ENCODE data around the gene CDH4. TPM values are rescaled to one million over a fixed set of nuclear protein-coding genes. Genes with fewer than 3 reads are reported as not detected.

The CDH4 gene
- total RNA-seq, 1 donor, result 0.18 TPM

GRCh38 chr20:61950641-61951071, 698.6 kb downstream of the CDH4 start:
- H3K4me3 ChIP-seq (ENCODE audit: low read depth, low read length), result no peak overlapping the region
- DNase-seq (ENCODE audit: low read depth), result no peak
- TF ChIP-seq CTCF (IDR thresholded peaks at IDR 0.05; ENCODE audit: insufficient read depth, low read length), result no peak

GRCh38 chr20:61951695-61952533, 699.9 kb downstream of the CDH4 start:
- DNase-seq (ENCODE audit: low read depth), result no peak
- no peak overlapping the region for H3K4me3 ChIP-seq (ENCODE audit: low read depth, low read length)
- TF ChIP-seq CTCF (IDR thresholded peaks at IDR 0.05; ENCODE audit: insufficient read depth, low read length), result no peak

GRCh38 chr20:61953037-61954021, 701.3 kb downstream of the CDH4 start:
- no peak for TF ChIP-seq CTCF (IDR thresholded peaks at IDR 0.05; ENCODE audit: insufficient read depth, low read length)
- no peak overlapping the region for H3K4me3 ChIP-seq (ENCODE audit: low read depth, low read length)
- no peak for DNase-seq (ENCODE audit: low read depth)

GRCh38 chr20:61954276-61955021, 702.4 kb downstream of the CDH4 start:
- H3K4me3 ChIP-seq (ENCODE audit: low read depth, low read length), result no peak overlapping the region
- no peak for DNase-seq (ENCODE audit: low read depth)
- no peak for TF ChIP-seq CTCF (IDR thresholded peaks at IDR 0.05; ENCODE audit: insufficient read depth, low read length)

DNA sequence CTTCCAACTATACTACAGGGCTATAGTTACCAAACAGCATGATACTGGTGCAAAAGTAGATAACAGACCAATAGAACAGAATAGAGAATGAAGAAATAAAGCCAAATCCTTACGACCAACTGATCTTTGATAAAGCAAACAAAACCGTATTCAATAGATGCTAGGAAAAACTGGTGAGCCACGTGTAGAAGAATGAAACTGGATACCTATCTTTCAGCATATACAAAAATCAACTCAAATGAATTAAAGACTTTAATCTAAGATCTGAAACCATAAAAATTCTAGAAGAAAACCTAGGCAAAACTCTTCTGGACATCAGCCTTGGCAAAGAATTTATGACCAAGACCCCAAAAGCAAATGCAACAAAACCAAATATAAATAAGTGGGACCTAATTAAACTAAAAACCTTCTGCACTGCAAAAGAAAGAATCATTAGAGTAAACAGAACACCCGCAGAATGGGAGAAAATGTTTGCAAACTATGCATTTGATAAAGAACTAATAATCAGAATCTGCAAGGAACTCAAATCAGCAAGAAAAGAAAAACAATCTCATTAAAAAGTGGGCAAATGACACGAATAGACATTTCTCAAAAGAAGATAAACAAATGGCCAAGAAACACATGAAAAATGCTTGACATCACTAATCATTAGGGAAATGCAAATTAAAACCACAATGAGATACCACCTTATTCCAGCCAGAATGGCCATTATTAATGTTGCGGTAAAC, 703.8 kb downstream of the CDH4 start:
- TF ChIP-seq CTCF (IDR thresholded peaks at IDR 0.05; ENCODE audit: insufficient read depth, low read length), result no peak
- no peak overlapping the region for H3K4me3 ChIP-seq (ENCODE audit: low read depth, low read length)
- DNase-seq (ENCODE audit: low read depth), result no peak
